GM04503 (cell line): ENCODE results near the gene ECM2.
A peak's percentile ranks its signal among the peaks of the same experiment; 100 is the strongest.

Source experiments
- DNase-seq: peaks from one replicate; pipeline ENCODE4 v3.0.0-alpha.2; 2012; ENCODE audit warnings: low read depth

Gene ECM2

GRCh38 chr9:92527832-92528521 lies 7.8 kb downstream of the ECM2 start:
- DNase-seq: no peak

- DNase-seq: no peak
Observed at GRCh38 chr9:92527291-92527828, 8.4 kb downstream of the ECM2 start.

GRCh38 chr9:92525306-92525705 lies 10.5 kb downstream of the ECM2 start:
- DNase-seq: no peak

GRCh38 chr9:92524881-92525280 lies 10.9 kb downstream of the ECM2 start:
- no peak for DNase-seq

- DNase-seq: no peak
Observed at GRCh38 chr9:92522983-92523970, 12.5 kb downstream of the ECM2 start.

- DNase-seq: no peak
Observed at GRCh38 chr9:92520837-92521236, 15.0 kb downstream of the ECM2 start.

- DNase-seq: no peak
Observed at GRCh38 chr9:92518199-92518598, 17.6 kb downstream of the ECM2 start.

- no peak for DNase-seq
Observed at GRCh38 chr9:92517046-92517445, 18.7 kb downstream of the ECM2 start.

GRCh38 chr9:92516521-92516920 lies 19.3 kb downstream of the ECM2 start:
- no peak for DNase-seq

GRCh38 chr9:92514635-92515034 lies 21.2 kb downstream of the ECM2 start:
- no peak for DNase-seq

GRCh38 chr9:92513349-92513748 lies 22.4 kb downstream of the ECM2 start:
- DNase-seq: no peak

- no peak for DNase-seq
Observed at GRCh38 chr9:92512622-92513021, 23.2 kb downstream of the ECM2 start.

GRCh38 chr9:92510747-92511146 lies 25.0 kb downstream of the ECM2 start:
- no peak for DNase-seq

- DNase-seq: no peak
Observed at GRCh38 chr9:92509050-92509449, 26.7 kb downstream of the ECM2 start.

- DNase-seq: no peak
Observed at GRCh38 chr9:92508018-92508820, 27.6 kb downstream of the ECM2 start.

- DNase-seq: no peak
Observed at GRCh38 chr9:92507496-92507895, 28.3 kb downstream of the ECM2 start.

- no peak for DNase-seq
Observed at GRCh38 chr9:92507005-92507404, 28.8 kb downstream of the ECM2 start.

- DNase-seq: peak; percentile 97
Observed at GRCh38 chr9:92506184-92506857, 29.5 kb downstream of the ECM2 start.

GRCh38 chr9:92504881-92505280 lies 30.9 kb downstream of the ECM2 start:
- no peak for DNase-seq

GRCh38 chr9:92503156-92503555 lies 32.6 kb downstream of the ECM2 start:
- DNase-seq: no peak

- peak; percentile 50 for DNase-seq
Observed at GRCh38 chr9:92501671-92502393, 34.0 kb downstream of the ECM2 start.
